GM10266 (cell line): ENCODE measurements around the gene PRTN3.

Experiments used
- DNase-seq: peaks from one replicate; pipeline ENCODE4 v3.0.0; 2012; ENCODE audit errors: extremely low spot score
- TF ChIP-seq, protein P1 (sequence below): IDR thresholded peaks from 2 replicates; pipeline ENCODE4 v1.5.1; 2012; ENCODE audit warnings: mild to moderate bottlenecking, low read depth; ENCODE audit not compliant: control insufficient read depth, insufficient read depth; ENCODE audit errors: missing control alignments

Gene PRTN3, protein sequence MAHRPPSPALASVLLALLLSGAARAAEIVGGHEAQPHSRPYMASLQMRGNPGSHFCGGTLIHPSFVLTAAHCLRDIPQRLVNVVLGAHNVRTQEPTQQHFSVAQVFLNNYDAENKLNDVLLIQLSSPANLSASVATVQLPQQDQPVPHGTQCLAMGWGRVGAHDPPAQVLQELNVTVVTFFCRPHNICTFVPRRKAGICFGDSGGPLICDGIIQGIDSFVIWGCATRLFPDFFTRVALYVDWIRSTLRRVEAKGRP

DNA sequence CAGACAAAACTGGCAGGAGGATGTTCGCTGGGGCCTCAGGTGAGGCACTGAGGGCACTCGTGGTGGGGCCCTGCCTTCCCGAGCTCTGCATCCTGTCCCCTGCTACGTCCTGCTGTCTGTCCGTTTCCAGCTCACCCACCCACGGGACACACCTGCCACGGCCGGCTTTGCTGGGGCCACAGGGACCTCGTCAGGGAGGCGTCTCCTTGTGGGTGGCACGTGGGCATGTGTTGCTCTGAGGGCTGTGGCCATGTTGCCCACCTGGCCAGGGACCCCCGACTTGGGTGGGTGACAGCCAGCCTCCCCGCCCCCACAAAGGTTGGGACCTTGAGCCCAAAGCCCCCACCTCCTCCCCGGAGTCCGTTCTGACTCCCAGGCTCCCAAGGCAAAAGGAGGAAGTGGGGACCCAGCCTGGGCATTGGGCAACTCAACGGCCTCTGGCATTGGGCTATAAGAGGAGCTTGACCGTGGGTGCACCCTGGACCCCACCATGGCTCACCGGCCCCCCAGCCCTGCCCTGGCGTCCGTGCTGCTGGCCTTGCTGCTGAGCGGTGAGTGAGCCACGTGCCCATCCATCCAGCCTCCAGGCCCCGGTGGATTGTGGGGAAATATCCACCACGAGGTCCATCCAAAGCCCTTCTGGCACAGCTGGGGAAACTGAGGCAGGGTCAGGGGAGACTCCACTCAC, at the start of gene PRTN3:
TSS of gene PRTN3 (plus strand) at position 481 of the 688 bp plus-strand sequence. CDS start at position 491, 10 bp downstream.
- DNase-seq = no peak
- TF ChIP-seq, protein P1, sequence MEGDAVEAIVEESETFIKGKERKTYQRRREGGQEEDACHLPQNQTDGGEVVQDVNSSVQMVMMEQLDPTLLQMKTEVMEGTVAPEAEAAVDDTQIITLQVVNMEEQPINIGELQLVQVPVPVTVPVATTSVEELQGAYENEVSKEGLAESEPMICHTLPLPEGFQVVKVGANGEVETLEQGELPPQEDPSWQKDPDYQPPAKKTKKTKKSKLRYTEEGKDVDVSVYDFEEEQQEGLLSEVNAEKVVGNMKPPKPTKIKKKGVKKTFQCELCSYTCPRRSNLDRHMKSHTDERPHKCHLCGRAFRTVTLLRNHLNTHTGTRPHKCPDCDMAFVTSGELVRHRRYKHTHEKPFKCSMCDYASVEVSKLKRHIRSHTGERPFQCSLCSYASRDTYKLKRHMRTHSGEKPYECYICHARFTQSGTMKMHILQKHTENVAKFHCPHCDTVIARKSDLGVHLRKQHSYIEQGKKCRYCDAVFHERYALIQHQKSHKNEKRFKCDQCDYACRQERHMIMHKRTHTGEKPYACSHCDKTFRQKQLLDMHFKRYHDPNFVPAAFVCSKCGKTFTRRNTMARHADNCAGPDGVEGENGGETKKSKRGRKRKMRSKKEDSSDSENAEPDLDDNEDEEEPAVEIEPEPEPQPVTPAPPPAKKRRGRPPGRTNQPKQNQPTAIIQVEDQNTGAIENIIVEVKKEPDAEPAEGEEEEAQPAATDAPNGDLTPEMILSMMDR = no peak

DNA sequence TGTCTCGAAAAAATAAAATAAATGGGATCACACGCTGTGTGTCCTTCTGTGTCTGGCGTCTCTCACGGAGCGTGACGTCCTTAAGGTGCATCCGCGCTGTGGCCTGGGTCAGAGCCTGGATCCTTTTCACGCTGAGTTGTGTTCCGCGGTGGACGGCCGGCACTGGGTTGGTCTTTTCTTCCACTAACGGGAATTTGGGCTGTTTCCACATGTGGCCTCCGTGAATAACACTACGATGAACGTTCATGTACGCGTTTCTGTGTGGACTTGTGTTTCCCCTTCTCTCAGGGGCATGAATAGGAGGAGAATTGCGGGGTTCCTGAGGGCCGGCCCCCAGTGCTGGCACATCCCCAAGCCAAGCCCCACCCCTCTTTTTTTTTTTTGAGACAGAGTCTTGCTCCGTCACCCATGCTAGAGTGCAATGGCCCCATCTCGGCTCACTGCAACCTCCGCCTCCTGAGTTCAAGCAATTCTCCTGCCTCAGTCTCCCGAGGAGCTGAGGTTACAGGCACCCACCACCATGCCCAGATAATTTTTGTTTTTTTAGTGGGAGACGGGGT, 49.7 kb upstream of the PRTN3 start:
- TF ChIP-seq, protein P1 = no peak
- DNase-seq = no peak

DNA sequence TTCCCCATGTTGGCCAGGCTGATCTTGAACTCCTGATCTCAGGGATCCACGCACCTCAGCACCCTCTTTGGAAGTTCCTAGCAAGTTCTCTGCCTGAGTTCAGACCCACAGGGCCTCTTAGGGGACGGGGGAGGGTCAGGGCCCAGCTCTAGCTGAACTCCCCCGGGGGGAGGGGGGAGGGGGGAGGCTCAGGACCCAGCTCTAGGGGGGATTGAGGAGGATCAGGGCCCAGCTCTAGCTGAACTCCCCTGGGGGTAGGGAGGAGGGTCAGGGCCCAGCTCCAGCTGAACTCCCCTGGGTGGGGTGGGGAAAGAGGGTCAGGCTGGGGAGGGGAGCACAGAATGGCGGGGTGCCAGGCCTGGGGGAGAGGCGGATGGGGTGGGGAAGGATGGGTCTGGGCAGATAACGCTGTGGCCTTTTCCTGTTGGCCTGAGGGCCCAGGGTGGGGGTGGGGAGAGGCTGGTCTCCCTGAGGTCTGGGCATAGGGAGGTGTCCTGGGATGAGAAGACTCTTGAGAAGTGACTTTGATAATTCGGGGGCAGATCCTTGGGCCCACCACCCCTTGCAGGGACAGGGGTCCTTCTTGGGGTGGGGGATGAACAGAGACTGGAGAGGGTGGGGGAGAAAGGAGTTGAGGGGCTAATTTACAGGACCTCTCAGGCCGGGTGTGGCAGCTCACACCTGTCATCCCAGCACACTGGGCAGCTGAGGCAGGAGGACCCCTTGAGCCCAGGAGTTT, 49.1 kb upstream of the PRTN3 start:
- no peak for DNase-seq
- TF ChIP-seq, protein P1 = no peak

DNA sequence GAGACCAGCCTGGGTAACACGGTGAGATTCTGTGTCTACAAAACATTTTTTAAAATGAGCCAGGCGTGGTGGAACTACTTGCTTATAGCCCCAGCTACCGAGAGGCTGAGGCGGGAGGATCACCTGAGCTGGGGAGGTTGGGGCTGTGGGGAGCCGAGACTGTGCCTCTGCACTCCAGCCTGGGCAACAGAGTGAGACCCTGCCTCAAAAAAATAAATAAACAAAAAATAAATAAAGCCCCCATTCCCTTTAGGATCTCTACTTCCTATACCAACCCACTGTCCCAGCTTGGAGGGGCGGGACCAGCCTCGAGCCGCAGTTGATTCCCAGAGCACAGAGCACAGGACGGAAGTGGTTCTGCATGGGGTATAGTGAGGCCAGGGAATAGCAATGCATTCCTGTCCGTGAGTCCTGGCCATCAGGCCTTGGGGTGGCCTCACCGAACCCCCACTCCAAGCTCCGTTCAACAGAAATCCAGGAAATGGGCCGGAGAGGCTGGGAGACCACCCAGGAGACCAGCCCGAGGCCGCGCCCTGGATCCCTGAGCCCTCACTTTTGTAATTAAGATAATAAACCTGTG, 48.4 kb upstream of the PRTN3 start:
- TF ChIP-seq, protein P1 = no peak

DNA sequence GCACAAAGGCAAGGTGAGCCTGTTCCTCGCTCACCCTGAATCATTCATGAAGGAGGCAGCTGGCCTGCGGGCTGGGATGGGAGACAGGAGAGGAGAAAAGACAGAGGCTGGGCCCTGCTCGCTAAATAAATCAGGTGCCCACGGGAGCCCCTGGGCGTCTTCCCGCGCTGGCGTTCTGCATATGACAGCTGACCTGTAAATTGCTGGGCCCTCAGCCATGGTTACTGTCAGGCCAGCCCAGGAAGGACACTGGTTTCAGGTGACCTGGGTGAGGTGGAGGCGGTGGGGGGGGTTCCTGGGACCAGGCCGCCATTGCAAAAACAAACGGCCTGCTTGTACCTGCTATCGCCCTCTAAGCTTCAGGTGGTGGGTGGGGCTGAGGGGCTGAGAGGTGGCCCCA, 47.0 kb upstream of the PRTN3 start:
- TF ChIP-seq, protein P1 = no peak
- no peak for DNase-seq

More for the DNA sequence above, 48.4 kb upstream of the PRTN3 start:
- no peak for DNase-seq

DNA sequence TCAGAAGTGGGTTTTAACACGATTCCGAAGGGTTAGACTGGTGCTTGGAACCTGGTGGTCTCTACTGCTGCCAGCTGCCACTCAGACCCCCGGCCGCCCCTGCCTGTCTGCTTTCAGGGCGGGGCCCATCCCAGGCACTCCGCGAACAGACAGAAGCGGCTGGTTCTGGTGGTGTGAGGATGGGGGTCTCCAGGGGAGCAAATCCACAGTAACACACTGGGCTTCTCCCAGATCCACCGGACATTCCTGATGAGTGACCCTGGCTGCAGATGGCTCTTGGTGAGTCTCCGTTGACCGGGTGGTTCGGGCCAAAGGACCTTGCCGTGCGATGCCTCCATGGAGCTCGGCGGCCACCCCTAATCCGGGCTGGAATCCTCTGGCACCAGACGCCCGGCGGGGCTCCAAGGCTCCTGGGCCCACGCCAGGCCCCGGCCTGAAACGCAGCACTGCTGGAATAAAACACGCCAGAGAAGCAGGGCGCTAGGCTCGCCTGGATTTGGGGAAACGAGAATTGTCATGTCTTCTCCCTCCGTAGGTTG, 45.7 kb upstream of the PRTN3 start:
- no peak for DNase-seq
- TF ChIP-seq, protein P1 = no peak
